ENCODE measurements around the gene MIB1.

MIB1 gene

GRCh38 chr18:21894619-21895367 is 154.2 kb downstream of the MIB1 start:
- no peak for DNase-seq (ENCODE audit: low read depth in 2 of 2)

GRCh38 chr18:21896732-21897336 is 156.2 kb downstream of the MIB1 start:
- DNase-seq (ENCODE audit: low read depth in 2 of 2), result no peak

- DNase-seq (ENCODE audit: low read depth in 2 of 2), result no peak
These were observed 157.2 kb downstream of the MIB1 start for GRCh38 chr18:21897811-21898210.

- no peak for DNase-seq (ENCODE audit: low read depth in 2 of 2)
These were observed 160.2 kb downstream of the MIB1 start for GRCh38 chr18:21900605-21901352.

GRCh38 chr18:21901423-21901945 is 160.9 kb downstream of the MIB1 start:
- DNase-seq (ENCODE audit: low read depth in 2 of 2), result no peak

GRCh38 chr18:21903709-21904108 is 163.1 kb downstream of the MIB1 start:
- no peak for DNase-seq (ENCODE audit: low read depth in 2 of 2)

GRCh38 chr18:21904856-21905255 is 164.3 kb downstream of the MIB1 start:
- no peak for DNase-seq (ENCODE audit: low read depth in 2 of 2)

GRCh38 chr18:21907451-21907850 is 166.9 kb downstream of the MIB1 start:
- DNase-seq (ENCODE audit: low read depth in 2 of 2), result no peak

GRCh38 chr18:21908711-21909110 is 168.1 kb downstream of the MIB1 start:
- DNase-seq (ENCODE audit: low read depth in 2 of 2), result no peak

- no peak for DNase-seq (ENCODE audit: low read depth in 2 of 2)
These were observed 170.3 kb downstream of the MIB1 start for GRCh38 chr18:21910906-21911305.

- no peak for DNase-seq (ENCODE audit: low read depth in 2 of 2)
These were observed 171.0 kb downstream of the MIB1 start for GRCh38 chr18:21911551-21911950.

GRCh38 chr18:21912339-21913239 is 172.0 kb downstream of the MIB1 start:
- no peak for DNase-seq (ENCODE audit: low read depth in 2 of 2)

- DNase-seq (ENCODE audit: low read depth in 2 of 2), result no peak
These were observed 174.2 kb downstream of the MIB1 start for GRCh38 chr18:21914739-21915319.

- no peak for DNase-seq (ENCODE audit: low read depth in 2 of 2)
These were observed 175.0 kb downstream of the MIB1 start for GRCh38 chr18:21915546-21915945.

- no peak for DNase-seq (ENCODE audit: low read depth in 2 of 2)
These were observed 176.0 kb downstream of the MIB1 start for GRCh38 chr18:21916594-21916993.

- DNase-seq (ENCODE audit: low read depth in 2 of 2), result no peak
These were observed 178.1 kb downstream of the MIB1 start for GRCh38 chr18:21918693-21919092.

All from stimulated activated CD8-positive, alpha-beta memory T cell treated with anti-CD3 and anti-CD28 coated beads, Interleukin-7, amount 100 ng/mL, for 1 hour (primary cell).